Measurements from ENCODE around the gene EPC2.

EPC2 gene, protein sequence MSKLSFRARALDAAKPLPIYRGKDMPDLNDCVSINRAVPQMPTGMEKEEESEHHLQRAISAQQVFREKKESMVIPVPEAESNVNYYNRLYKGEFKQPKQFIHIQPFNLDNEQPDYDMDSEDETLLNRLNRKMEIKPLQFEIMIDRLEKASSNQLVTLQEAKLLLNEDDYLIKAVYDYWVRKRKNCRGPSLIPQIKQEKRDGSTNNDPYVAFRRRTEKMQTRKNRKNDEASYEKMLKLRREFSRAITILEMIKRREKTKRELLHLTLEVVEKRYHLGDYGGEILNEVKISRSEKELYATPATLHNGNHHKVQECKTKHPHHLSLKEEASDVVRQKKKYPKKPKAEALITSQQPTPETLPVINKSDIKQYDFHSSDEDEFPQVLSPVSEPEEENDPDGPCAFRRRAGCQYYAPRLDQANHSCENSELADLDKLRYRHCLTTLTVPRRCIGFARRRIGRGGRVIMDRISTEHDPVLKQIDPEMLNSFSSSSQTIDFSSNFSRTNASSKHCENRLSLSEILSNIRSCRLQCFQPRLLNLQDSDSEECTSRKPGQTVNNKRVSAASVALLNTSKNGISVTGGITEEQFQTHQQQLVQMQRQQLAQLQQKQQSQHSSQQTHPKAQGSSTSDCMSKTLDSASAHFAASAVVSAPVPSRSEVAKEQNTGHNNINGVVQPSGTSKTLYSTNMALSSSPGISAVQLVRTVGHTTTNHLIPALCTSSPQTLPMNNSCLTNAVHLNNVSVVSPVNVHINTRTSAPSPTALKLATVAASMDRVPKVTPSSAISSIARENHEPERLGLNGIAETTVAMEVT

DNA sequence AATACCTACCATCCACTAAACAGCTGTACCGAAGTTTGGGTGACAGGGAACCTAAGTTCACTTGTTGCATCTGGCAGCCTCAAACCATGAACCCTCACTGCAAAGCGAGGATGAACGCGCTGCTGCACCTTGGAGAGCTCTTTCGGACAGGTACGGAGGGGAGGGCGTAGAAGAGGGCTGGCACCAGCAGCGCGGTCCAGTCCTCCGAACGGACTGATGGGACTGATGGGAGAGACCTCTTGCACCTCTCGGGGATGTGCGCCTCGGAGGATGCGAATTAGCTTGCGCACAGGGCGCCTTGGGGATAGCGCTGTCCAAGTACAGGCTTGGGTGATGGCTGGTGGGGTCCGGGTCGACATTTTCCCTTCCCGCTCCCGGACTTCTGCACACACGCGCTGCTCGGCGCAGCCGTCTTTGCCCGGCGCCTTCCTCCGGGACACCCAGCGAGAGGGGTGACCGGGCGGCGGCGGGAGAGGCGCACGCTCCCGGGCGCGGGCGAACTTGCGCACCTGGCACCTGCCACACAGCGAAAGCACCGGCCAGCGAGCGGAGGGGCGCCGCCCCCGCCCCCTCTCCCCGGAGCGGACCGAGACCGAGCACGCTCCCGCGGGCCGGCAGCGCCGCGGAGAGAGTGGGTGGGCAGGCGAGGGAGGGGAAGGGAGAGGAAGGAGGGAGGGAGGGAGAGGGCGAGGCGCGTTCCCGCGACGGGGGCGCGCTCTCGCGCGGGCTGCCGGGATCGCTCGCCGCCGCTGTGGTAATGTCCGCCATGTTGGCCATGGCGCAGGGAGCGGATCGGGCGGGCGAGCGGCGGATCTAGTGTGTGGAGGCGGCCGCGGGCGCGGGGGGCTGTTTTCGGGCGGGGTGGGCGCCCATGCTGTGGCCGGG is at the start of gene EPC2:
Gene EPC2, plus strand, starts transcription at position 754 of the 885 bp plus-strand sequence. CDS start 267 bp downstream, outside the sequence.
- TF ChIP-seq SUZ12 (IDR thresholded peaks at IDR 0.05; ENCODE audit: extremely low read depth, insufficient read depth, insufficient read length) (no peak), YY1 (IDR thresholded peaks at IDR 0.05; ENCODE audit: insufficient read depth, insufficient read length) (peak; percentile 78)
- Histone ChIP-seq H3K9ac (ENCODE audit: insufficient read length, low read depth) (peak within 1 kb of the TSS; percentile 98), H3K4me1 (ENCODE audit: insufficient read depth, insufficient read length) (no peaks in the 10 kb centered on the region), H3K4me3 (ENCODE audit: insufficient read length, low read depth) (peak within 1 kb of the TSS; percentile 84), H3K9me3 (ENCODE audit: insufficient read depth, low read length) (no peaks in the 10 kb centered on the region), H3K27me3 (ENCODE audit: insufficient read depth, insufficient read length) (peaks cover 10% of the 10 kb centered on the region), H3K36me3 (ENCODE audit: insufficient read depth, insufficient read length, low read length) (peaks cover 3% of the 10 kb centered on the region)
- peak; percentile 69 for DNase-seq (ENCODE audit: low read depth, low spot score)

DNA sequence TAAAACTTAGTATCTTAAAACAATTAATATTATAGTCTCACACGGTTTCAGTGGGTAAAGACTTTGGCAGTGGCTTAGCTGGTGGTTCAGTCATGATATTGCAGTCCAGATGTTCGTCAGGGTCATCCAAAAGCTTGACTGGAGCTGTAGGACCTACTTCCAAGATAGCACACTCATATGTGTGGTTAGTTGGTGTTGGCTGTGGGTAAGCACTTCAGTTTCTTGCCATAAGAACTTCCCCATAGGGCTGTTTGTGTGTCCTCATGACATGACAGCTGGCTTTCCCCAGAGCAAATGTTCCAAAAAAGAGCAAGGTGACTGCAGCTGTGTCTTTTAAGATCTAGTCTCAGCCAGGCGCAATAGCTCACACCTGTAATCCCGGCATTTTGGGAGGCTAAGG is 48.5 kb upstream of the EPC2 start:
- H3K4me1 ChIP-seq (ENCODE audit: insufficient read depth, insufficient read length), result no peaks in the 10 kb centered on the region
- no peaks in the 10 kb centered on the region for H3K36me3 ChIP-seq (ENCODE audit: insufficient read depth, insufficient read length, low read length)
- H3K9ac ChIP-seq (ENCODE audit: insufficient read length, low read depth), result no peak overlapping the region
- TF ChIP-seq SUZ12 (IDR thresholded peaks at IDR 0.05; ENCODE audit: extremely low read depth, insufficient read depth, insufficient read length) (no peak), YY1 (IDR thresholded peaks at IDR 0.05; ENCODE audit: insufficient read depth, insufficient read length) (no peak)
- no peak overlapping the region for H3K4me3 ChIP-seq (ENCODE audit: insufficient read length, low read depth)
- no peak for DNase-seq (ENCODE audit: low read depth, low spot score)
- 0 out of 2 replicates have a peak, but pooled peaks cover 3% of the 10 kb centered on the region for H3K9me3 ChIP-seq (ENCODE audit: insufficient read depth, low read length)
- H3K27me3 ChIP-seq (ENCODE audit: insufficient read depth, insufficient read length), result no peaks in the 10 kb centered on the region

DNA sequence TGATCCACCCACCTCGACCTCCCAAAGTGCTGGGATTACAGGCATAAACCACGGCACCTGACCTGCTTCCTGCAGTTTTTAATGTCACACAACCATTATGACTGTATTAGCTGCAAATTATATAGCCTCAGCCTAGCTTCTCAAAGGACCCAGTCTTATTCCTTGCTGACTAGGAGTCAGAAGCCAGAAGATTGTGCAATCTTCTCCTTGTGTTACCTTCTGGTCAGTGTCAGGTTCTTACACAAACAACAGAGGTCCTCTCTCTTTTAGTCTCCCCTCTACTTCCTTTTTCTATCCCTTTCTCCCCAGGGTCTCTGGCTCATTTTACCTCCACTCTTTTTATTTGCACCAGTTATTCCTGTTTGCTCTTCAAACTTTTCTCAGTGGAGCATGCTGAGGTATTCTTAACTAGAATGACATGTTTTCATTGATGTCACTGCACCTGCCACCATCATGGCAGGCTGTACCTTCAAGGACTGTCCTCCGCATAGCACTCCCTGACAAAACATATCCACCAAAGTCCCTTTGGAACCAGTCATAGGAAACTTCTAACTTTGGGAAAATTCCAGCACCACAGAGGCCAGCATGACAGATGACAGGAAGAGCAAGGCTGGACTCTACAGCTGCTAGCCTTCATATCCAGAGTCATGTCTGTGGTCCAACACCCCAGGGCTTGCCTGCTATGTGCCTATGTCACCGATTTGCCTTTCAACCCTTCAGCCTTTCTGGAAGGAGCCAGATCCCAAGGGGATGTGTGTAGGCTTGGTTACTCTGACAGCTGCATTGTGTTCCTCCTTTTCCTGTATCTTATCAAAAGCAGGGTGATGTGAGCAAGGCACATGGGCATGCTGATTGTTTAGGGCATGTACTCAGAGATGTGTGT is 45.2 kb upstream of the EPC2 start:
- Histone ChIP-seq H3K9ac (ENCODE audit: insufficient read length, low read depth) (no peak overlapping the region), H3K36me3 (ENCODE audit: insufficient read depth, insufficient read length, low read length) (no peaks in the 10 kb centered on the region), H3K4me1 (ENCODE audit: insufficient read depth, insufficient read length) (no peaks in the 10 kb centered on the region), H3K4me3 (ENCODE audit: insufficient read length, low read depth) (no peak overlapping the region), H3K9me3 (ENCODE audit: insufficient read depth, low read length) (0 out of 2 replicates have a peak, but pooled peaks cover 9% of the 10 kb centered on the region), H3K27me3 (ENCODE audit: insufficient read depth, insufficient read length) (no peaks in the 10 kb centered on the region)
- no peak for DNase-seq (ENCODE audit: low read depth, low spot score)
- TF ChIP-seq SUZ12 (IDR thresholded peaks at IDR 0.05; ENCODE audit: extremely low read depth, insufficient read depth, insufficient read length), result no peak
- no peak for TF ChIP-seq ZNF274 (IDR thresholded peaks at IDR 0.05; ENCODE audit: low read depth, low read length)

DNA sequence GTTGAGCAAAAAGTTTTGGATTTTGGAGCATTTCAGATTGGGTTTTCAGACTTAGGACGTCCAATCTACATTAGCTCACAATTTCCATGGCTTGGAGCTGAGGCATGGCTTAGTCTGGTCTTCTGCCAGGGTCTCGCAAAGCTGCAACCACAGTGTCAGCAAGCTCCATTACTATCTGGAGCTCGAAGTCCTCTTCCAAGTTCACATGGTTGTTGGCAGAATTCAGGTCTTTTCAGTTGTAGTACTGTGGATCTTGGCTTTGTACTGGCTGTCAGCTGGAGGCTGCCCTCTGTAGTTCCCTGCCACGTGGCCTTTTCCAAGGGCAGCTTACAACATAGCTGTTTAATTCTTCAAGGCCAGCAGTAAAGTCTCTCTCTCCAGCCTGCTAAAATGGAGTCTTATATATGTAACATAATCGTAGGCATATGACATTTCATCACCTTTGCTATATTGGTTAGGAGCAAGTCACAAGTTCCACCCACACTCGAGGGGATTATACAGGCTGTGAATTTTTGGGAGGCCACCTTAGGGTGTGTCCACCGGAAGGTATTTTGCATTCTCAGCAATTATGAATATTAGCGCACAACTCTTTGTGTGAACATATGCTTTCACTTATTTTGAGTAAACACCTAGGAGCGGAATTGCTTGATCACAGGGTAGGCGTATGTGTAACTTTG is 41.5 kb upstream of the EPC2 start:
- Histone ChIP-seq H3K4me3 (ENCODE audit: insufficient read length, low read depth) (no peak overlapping the region), H3K4me1 (ENCODE audit: insufficient read depth, insufficient read length) (no peaks in the 10 kb centered on the region), H3K36me3 (ENCODE audit: insufficient read depth, insufficient read length, low read length) (no peaks in the 10 kb centered on the region), H3K9me3 (ENCODE audit: insufficient read depth, low read length) (0 out of 2 replicates have a peak, but pooled peaks cover 11% of the 10 kb centered on the region), H3K27me3 (ENCODE audit: insufficient read depth, insufficient read length) (no peaks in the 10 kb centered on the region), H3K9ac (ENCODE audit: insufficient read length, low read depth) (no peak overlapping the region)
- TF ChIP-seq SUZ12 (IDR thresholded peaks at IDR 0.05; ENCODE audit: extremely low read depth, insufficient read depth, insufficient read length) (no peak), ZNF274 (IDR thresholded peaks at IDR 0.05; ENCODE audit: low read depth, low read length) (no peak), YY1 (IDR thresholded peaks at IDR 0.05; ENCODE audit: insufficient read depth, insufficient read length) (no peak)
- no peak for DNase-seq (ENCODE audit: low read depth, low spot score)

DNA sequence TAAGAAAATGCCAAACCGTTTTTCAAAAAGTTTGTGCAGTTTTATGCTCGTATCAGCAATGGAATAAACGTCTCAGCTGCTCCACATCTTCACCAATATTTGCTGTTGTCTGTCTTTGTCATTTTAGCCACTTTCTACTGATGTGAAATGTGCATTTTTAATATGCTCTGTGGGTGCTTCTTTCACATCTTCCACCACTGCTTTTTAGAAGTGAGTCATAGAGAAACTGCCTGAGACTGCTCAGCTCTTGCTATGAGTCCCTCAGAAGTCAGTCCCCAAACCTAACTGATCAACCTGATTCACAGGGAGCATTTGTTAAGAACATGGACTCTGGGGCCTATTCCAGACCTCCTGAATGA is 41.0 kb upstream of the EPC2 start:
- no peak for TF ChIP-seq SUZ12 (IDR thresholded peaks at IDR 0.05; ENCODE audit: extremely low read depth, insufficient read depth, insufficient read length)
- no peak for TF ChIP-seq ZNF274 (IDR thresholded peaks at IDR 0.05; ENCODE audit: low read depth, low read length)
- TF ChIP-seq YY1 (IDR thresholded peaks at IDR 0.05; ENCODE audit: insufficient read depth, insufficient read length), result no peak
- DNase-seq (ENCODE audit: low read depth, low spot score), result no peak

DNA sequence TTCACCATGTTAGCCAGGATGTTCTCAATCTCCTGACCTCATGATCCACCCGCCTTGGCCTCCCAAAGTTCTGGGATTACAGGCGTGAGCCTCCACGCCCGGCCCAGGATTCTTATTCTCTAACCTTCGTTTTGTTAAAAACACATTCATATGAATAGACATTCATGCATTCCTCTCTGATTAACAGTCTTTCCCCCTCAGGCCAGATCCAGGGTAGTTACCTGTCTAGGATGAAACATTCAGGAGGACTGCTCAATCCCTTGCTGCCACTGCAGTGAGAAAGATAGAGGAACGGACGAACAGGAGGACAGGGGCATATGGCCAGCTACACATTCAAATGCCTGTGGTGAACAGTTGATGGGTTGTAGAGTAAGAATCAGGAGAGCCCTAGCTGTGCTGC is 39.6 kb upstream of the EPC2 start:
- Histone ChIP-seq H3K9ac (ENCODE audit: insufficient read length, low read depth) (no peak overlapping the region), H3K9me3 (ENCODE audit: insufficient read depth, low read length) (0 out of 2 replicates have a peak, but pooled peaks cover 11% of the 10 kb centered on the region), H3K4me3 (ENCODE audit: insufficient read length, low read depth) (no peak overlapping the region), H3K36me3 (ENCODE audit: insufficient read depth, insufficient read length, low read length) (no peaks in the 10 kb centered on the region), H3K4me1 (ENCODE audit: insufficient read depth, insufficient read length) (no peaks in the 10 kb centered on the region), H3K27me3 (ENCODE audit: insufficient read depth, insufficient read length) (no peaks in the 10 kb centered on the region)
- TF ChIP-seq YY1 (IDR thresholded peaks at IDR 0.05; ENCODE audit: insufficient read depth, insufficient read length) (no peak), SUZ12 (IDR thresholded peaks at IDR 0.05; ENCODE audit: extremely low read depth, insufficient read depth, insufficient read length) (no peak), ZNF274 (IDR thresholded peaks at IDR 0.05; ENCODE audit: low read depth, low read length) (no peak)
- no peak for DNase-seq (ENCODE audit: low read depth, low spot score)

More for the DNA sequence above, 41.0 kb upstream of the EPC2 start:
- no peaks in the 10 kb centered on the region for H3K4me1 ChIP-seq (ENCODE audit: insufficient read depth, insufficient read length)
- no peaks in the 10 kb centered on the region for H3K36me3 ChIP-seq (ENCODE audit: insufficient read depth, insufficient read length, low read length)
- H3K27me3 ChIP-seq (ENCODE audit: insufficient read depth, insufficient read length), result no peaks in the 10 kb centered on the region
- H3K9me3 ChIP-seq (ENCODE audit: insufficient read depth, low read length), result 0 out of 2 replicates have a peak, but pooled peaks cover 11% of the 10 kb centered on the region
- no peak overlapping the region for H3K9ac ChIP-seq (ENCODE audit: insufficient read length, low read depth)
- H3K4me3 ChIP-seq (ENCODE audit: insufficient read length, low read depth), result no peak overlapping the region
